HG02763 (cell line): ENCODE results near the gene HPCA.
"Not testable (repeated sequence)": the region's sequence is repeated elsewhere in the genome, so short reads cannot be mapped to it uniquely, and the experiment has no call there.

Experiments used
- ATAC-seq: cut with Tn5 transposase; IDR thresholded peaks from one replicate; pipeline ENCODE4 v1.9.1; 2021; ENCODE audit warnings: mild to moderate bottlenecking, moderate library complexity; ENCODE audit not compliant: unreplicated experiment

The HPCA gene

DNA sequence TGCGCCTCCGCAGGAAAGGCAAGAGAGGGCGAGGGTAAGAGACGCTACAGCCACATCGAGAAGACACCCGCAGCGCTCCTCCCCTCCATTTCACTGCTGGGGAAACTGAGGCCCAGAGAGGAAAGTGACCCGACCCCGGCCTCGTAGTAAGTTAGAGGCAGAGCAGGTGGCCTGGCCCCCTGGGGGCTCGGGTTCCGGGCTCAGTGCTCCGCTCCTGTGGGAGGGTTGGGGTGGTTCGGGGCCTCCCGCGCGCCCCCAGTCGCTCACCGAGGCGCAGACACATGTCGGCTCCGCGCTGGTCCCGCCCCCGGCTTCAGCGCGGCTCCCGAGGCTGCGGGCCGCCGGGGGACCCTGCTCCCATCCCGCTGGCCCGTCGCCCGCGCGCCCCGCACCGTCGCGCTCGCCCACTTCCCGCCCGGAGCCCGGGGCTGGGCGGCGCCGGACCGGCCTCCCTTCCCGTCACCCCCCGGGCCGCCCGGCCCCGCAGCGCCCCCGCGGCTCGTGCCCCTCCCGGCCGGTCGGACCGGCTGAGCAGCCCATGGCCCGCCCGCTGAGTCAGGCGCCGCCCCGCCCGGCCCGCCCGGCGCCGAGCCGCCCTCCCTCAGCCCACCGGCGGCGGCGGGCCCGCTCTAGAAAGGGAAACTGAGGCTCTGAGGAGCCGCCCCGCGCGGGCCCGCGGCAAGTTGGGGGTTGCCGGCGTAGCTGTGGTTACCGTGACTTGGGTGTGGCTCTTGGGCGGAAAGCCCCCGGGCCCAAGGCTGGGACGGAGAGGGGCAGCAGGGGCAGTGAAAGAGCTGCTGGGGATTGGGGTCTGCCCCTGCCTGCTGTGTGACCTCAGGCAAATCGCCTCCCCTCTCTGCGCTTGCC, 14.9 kb downstream of the HPCA start, which contains the start of gene TMEM54:
TSS of gene TMEM54 (minus strand) at position 434 of the 867 bp plus-strand sequence. CDS start at position 283, 151 bp downstream.
- no peak for ATAC-seq

DNA sequence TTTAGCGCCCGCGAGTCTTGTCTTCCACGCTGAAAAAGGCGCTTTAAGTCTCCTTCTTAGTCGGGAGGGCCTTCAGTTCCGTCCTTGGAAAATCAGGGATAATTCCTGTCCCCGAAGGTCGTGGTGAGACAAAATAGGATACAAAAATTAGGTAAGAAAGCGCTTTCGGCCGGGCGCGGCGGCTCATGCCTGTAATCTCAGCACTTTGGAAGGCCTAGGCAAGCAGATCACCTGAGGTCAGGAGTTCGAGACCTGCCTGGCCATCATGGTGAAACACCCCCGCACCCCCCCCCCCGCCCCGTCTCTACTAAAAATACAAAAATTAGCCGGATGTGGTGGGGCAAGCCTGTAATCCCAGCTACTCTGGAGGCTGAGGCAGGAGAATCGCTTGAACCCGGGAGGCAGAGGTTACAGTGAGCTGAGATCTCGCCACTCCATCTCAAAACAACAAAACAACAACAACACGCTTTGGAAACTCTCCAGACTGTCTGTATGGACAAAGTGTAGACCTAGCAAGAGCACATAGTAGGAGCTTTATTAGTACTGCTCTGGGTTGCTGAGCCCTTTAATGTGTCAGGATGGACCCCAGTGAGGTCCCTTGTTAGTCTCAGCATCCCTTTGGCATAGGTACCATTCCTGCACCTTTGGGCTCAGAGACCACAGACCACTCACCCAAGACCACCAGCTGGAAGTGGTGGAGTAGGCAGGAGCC, 15.7 kb downstream of the HPCA start:
- no peak for ATAC-seq

DNA sequence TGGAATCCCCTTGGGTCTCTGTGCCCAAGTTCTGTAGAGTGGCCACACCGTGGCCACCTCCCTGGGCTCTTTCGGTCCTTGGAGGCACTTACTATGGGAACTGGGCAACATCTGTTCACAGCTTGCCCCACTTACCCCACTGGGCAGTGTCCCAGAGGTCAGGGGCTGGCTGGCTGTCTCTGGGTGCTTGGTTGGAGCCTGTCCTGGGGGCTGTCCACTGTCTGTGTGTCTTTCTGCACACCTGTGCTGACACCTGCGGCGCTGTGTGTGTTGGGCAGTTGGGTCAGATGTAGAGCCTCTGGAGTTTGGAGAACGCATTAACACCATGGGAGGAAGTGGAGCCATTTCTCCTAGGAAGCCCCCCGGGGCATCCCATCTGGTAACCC, 16.2 kb downstream of the HPCA start:
- no peak for ATAC-seq

GRCh38 chr1:32903991-32904785, 17.9 kb downstream of the HPCA start:
- ATAC-seq = no peak

GRCh38 chr1:32904797-32905196, 18.5 kb downstream of the HPCA start:
- no peak for ATAC-seq

DNA sequence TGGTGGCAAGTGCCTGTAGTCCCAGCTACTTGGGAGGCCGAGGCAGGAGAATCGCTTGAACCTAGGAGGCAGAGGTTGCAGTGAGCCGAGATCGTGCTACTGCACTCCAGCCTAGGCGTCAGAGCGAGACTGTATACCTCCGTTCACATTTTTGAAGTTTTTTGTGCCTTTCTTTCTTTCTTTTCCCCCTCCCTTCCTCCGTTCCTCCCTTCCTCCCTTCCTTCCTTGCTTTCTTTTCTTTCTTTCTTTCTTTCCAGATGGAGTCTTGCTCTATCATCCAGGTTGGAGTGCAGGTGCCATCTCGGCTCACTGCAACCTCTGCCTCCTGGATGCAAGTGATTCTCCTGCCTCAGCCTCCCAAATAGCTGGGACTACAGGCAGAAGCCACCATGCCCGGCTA, 19.3 kb downstream of the HPCA start:
- ATAC-seq = not testable (repeated sequence)

DNA sequence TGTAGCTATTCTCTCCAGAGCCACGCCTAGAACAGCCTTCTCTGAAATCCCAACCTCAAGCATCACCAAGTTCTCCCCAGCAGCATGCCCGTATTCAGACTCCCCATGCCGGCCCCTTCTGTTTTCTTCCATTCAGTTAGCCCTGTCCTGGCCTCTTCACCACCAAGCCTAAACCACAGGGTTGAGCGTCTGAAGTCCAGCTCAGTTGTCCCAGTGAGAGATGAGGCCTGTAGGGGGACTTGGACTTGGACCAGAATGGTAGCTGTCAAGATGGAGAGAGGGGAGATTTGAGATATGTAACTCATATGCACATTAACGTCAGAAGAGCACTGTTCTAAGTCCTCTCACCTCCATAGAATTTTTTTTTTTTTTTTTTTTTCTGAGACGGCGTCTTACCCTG, 20.4 kb downstream of the HPCA start:
- ATAC-seq = no peak

GRCh38 chr1:32907435-32907834, 21.1 kb downstream of the HPCA start:
- ATAC-seq = no peak

DNA sequence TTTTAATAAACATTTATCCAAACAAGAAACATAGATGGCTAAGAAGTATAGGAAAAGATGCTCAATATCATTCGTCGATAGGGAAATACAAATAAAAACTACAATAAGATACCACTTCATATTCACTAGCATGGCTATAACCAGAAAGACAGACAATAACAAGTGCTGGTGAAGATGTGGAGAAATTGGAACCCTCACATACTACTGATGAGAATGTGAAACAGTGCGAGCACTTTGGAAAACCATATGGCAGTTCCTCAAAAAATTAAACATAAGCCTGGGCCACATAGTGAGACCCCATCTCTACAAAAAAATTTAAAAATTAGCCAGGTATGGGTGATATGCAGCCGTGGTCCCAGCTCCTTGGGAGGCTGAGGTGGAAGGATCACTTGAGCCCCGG, 24.0 kb downstream of the HPCA start:
- ATAC-seq = no peak

DNA sequence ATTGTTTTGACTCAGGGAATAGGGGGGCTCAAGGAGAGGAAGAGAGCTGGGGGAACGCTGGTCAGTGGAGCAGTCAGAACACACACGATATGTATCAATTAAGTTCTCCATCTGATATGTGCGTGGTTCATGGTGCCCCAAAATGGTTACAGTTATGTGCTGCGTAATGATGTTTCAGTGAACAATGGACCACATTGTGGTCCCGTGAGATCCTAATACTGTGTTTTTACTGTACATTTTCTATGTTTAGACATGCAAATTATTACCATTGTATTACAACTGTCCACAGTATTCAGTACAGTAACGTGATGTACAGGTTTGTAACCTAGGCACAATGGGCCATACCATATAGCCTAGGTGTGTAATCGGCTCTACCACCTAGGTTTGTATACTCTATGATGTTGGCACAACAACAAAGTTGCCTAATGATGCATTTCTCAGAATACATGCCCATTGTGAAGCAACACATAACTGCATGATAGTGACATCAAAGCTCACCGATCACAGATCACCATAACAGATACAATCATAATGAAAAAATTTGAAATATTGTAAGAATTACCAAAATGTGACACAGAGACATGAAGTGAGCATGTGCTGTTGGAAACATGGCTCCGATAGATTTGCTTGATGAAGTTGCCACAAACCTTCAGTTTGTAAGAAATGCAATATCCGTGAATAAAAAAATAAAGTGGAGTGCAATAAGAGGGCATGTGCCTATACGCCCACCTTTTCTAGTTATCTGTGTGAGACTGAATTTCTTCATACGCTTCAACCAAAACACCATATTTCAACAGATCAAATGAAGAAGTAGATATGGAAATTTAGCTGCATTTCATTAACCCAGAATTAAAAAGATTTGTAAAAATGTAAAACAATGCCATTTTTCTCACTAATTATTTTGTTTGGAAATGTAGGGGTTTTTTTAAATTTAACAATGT, 29.7 kb downstream of the HPCA start:
- no peak for ATAC-seq

DNA sequence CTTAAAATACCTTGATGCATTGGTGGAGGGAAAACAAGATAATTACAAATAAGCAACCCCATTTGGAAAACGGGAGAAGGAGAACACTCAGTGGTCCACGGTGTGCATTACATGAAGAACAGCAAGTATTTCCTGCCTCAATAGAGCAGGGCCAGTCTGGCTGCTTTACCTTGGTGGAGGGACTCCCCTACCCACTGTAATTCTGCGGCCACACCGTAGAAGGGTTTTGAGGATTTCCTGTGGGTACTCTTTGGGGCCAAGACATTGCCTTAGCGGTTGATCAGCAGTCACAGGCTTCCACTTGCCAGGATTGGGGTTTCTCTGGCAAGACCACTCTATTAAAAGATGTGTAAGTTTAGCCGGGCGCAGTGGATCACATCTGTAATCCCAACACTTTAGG, 31.2 kb downstream of the HPCA start:
- ATAC-seq = no peak

DNA sequence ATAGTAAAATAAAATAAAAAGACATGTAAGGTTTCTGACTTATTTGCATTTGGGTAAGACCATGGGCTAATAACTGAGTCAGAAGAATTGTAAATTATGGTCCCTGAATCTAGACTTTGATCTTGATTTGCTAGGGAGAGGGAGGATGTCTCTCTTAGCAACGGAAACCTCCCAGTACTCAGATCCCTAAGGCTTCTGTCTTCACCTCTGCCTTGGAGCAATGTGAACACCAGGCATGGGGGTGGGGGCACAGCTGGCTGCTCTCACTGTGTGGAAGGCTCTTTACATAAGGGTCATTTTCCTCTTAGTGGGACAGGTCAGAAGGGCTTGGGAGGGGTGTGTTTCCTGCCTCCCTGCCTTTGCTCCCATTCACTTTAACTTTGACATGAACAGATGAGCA, 31.9 kb downstream of the HPCA start:
- ATAC-seq = no peak

DNA sequence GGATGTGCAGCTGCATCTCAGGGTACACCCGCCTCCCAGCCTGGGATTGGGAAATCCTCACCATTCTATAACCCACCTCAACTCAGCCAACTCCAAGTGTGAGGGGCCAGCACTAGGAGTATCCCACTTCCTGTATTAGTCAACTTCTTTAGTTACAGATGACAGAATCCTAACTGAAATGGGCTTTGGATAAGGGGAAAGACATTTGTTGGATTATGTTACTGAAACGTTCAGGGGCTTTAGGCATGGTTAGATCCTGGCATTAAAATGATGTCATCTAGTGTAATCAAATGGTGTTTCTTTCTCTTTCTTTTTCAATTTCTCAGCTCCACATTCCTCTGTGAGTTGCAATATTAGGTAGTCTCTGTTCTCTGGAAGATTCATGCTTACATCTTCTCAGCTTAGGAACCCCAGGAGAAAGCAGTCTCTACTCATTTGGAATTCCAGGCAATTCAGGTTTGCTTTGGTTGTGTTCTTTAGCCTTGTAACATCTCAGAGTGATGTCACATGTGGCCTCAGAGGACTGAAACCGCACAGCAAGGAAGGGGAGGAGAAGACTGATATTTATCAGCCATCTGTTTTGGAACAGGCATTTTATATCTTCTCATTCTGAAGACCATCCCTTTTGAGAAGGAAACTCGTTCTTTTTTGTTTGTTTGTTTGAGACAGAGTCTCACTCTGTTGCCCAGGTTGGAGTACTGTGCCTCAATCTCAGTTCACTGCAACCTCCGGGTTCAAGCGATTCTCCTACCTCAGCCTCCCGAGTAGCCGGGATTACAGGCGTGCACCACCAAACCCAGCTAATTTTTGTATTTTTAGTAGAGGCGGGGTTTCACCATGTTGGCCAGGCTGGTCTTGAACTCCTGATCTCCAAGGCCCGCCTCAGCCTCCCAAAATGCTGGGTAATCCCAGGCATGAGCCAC, 33.8 kb downstream of the HPCA start:
- ATAC-seq = no peak

- no peak for ATAC-seq
Observed at GRCh38 chr1:32920833-32921232, 34.5 kb downstream of the HPCA start.

GRCh38 chr1:32924881-32925344, 38.6 kb downstream of the HPCA start:
- ATAC-seq = no peak

- ATAC-seq = no peak
Observed at GRCh38 chr1:32925403-32926162, 39.3 kb downstream of the HPCA start.

DNA sequence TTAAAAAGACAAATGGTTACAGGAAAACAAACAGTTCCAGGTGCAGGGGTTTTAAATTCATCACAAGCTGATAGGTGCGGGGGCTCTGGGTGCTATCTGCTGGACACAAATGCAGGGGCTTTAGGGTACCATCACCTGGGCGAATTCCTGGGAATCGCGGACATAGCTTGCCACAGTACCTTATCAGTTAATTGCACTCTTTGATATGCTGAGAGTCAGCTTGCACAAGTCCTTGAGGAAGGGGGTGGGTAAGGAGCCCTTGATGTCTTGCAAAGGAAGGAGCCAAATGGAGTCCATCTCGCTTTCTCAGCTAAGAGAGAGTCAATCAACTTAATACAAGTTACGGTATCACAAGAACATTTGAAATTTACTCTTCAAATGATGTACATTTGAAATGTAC, 40.3 kb downstream of the HPCA start:
- no peak for ATAC-seq

- no peak for ATAC-seq
Observed at GRCh38 chr1:32927441-32927840, 41.1 kb downstream of the HPCA start.
